Spleen (tissue), 11 donors: ENCODE data around the gene BPIFA3. TPM values are rescaled to one million over a fixed set of nuclear protein-coding genes. Genes with fewer than 3 reads are reported as not detected.

Source experiments
- DNase-seq: peaks from one replicate; pipeline ENCODE4 v3.0.0-alpha.2; 2020
- H3K27ac ChIP-seq, 8 donors: fragments of 200-600 bp; sonication (generic) in 7 of 8; 1 replicate in 4 of 8; 2 replicates in 4 of 8; pipeline versions ENCODE4 v1.5.0 to v1.8.0; 2016 to 2021; ENCODE audit warnings: inconsistent platforms in 4 of 8, mild to moderate bottlenecking in 4 of 8, moderate library complexity in 1 of 8
- H3K27me3 ChIP-seq, 7 donors: fragments of 200-600 bp; sonication (generic) in 6 of 7; replicated peaks in 1 of 7; 1 replicate in 4 of 7; 2 replicates in 3 of 7; pipeline versions ENCODE4 v1.5.0 to v1.8.0; 2016 to 2021; ENCODE audit warnings: inconsistent platforms in 3 of 7, mild to moderate bottlenecking in 1 of 7
- H3K36me3 ChIP-seq, 6 donors: fragments of 200-600 bp; sonication (generic) in 5 of 6; 1 replicate in 4 of 6; 2 replicates in 2 of 6; pipeline versions ENCODE4 v1.5.0 to v1.8.0; 2016 to 2021; ENCODE audit warnings: inconsistent platforms in 2 of 6
- H3K4me1 ChIP-seq, 6 donors: fragments of 200-600 bp; sonication (generic) in 5 of 6; 1 replicate in 3 of 6; 2 replicates in 3 of 6; pipeline versions ENCODE4 v1.5.0 to v1.8.0; 2016 to 2021; ENCODE audit warnings: inconsistent platforms in 3 of 6
- H3K4me3 ChIP-seq, 8 donors: fragments of 200-600 bp; sonication (generic) in 7 of 8; 1 replicate in 4 of 8; 2 replicates in 4 of 8; pipeline versions ENCODE4 v1.5.0 to v1.8.0; 2016 to 2021; ENCODE audit warnings: inconsistent platforms in 4 of 8, mild to moderate bottlenecking in 4 of 8, moderate library complexity in 2 of 8
- H3K9me3 ChIP-seq, 8 donors: fragments of 200-600 bp; sonication (generic) in 7 of 8; 1 replicate in 4 of 8; 2 replicates in 4 of 8; pipeline versions ENCODE4 v1.5.0 to v1.8.0; 2016 to 2021; ENCODE audit warnings: inconsistent platforms in 4 of 8
- POLR2A ChIP-seq, 3 donors: fragments of 450-650 bp; IDR thresholded peaks; one replicate each; pipeline ENCODE4 v1.5.1; 2017; ENCODE audit warnings: antibody characterized with exemption in 3 of 3, mild to moderate bottlenecking in 1 of 3
- POLR2AphosphoS5 ChIP-seq, 3 donors: sonication (generic); formaldehyde crosslinking; IDR thresholded peaks; one replicate each; pipeline ENCODE4 v1.5.1; 2017; ENCODE audit warnings: antibody characterized with exemption in 3 of 3
- WGBS, 5 donors: extraction: QIAGEN DNeasy Blood & Tissue Kit in 3 of 5; methylation state at CpG; one replicate each; pipeline versions ENCODE4 v1.1.5 to v1.1.7; 2013 to 2018; 5-methylcytosine and 5-hydroxymethylcytosine counted together
- intact Hi-C: fragments of 100-400 bp; cut with DNase I; formaldehyde crosslinking; loops from one replicate; pipeline ENCODE4 v1.15.0; 2023; ENCODE audit warnings: low total_unique reads
- polyA plus RNA-seq, 3 donors: library from polyadenylated mRNA; stranded (reverse); fragments of 200-250 nt; gene quantifications; one replicate each; pipeline ENCODE4 v1.2.1, GENCODE V29; 2013
- total RNA-seq, 7 donors: library from RNA; depleted of rRNA in 3 of 7; stranded (reverse); fragments of >200 nt in 3 of 7; fragmentation: NEBNext Ultra II Directional in 4 of 7; extraction: Animal tissue kit (Norgen Biotek cat#: 25700) in 4 of 7; gene quantifications; one replicate each; pipeline versions ENCODE4 v1.1.0 to v1.2.1, GENCODE V29; 2016 to 2021
- TF ChIP-seq, protein P1 (sequence below), 11 experiments: fragments of 200-600 bp in 7 of 11; fragments of 450-650 bp in 4 of 11; sonication (generic) in 4 of 11; IDR thresholded peaks in 8 of 11; conservative IDR thresholded peaks in 3 of 11; 1 replicate in 7 of 11; 2 replicates in 4 of 11; pipeline versions ENCODE4 v1.4.0 to v1.8.0; 2016 to 2021; ENCODE audit warnings: antibody characterized with exemption in 11 of 11, inconsistent platforms in 4 of 11, mild to moderate bottlenecking in 1 of 11
- donor health status: healthy with polysubstance abuse.
- donor health status: DM: no; HTN: no; CAD: no; lungs with moderate emphysema.
- donor health status: DM: no; HTN: no; CAD: no.
- donor health status: Bipolar disorder and iron deficiency.
- donor health status: healthy.
- donor health status: DM: no; HTN: no; CAD: no.
- donor health status: DM: yes; HTN: yes; CAD: no.

Gene BPIFA3
- total and polyA plus RNA-seq, 10 donors = not detected

DNA sequence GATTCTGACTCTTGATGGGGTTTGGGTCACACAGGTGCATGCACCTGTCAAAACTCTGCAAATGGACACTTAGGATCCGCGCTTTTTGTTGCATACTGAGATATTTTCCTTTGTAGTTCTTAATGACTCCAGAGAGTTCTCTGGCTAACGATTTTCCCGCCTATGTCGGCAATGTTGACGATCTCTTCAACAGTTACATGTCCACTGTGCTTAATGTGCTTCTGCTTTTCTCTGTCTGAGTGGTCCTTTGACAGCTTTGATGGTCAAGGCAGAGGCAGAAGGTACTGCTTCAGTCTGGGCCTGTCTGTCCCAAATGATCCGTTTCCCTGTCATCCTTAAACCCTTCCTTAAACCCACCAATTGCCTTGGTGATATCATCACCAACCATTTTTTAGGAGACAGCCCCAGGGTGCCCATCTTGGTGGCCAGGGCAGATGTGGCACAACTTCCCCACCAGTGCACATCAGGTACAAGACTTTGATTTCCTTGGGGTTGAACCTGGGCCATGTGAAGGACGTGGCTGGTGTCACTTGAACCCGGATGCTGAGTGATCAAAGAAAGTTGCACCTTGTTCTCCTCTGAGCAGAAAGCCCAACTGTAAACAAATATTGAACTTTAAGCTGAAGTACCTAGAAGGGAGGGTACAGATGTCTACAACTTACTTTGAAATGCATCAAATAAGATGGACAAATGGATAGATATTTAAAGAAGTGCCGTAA lies 55.2 kb downstream of the BPIFA3 start:
- Histone ChIP-seq H3K27ac (no peak overlapping the region), H3K4me1 (peaks cover 0 to 18% (median 3%) of the 10 kb centered on the region in 6 donors), H3K27me3 (peaks cover 0 to 27% (median 0%) of the 10 kb centered on the region in 7 donors), H3K9me3 (no peaks in the 10 kb centered on the region), H3K36me3 (no peaks in the 10 kb centered on the region), H3K4me3 (no peak overlapping the region)
- DNase-seq = no peak
- 87 to 91% (median 89%) methylated on average over 10 of the region's 10 CpGs for WGBS, 5 donors
- no peak for TF ChIP-seq POLR2AphosphoS5 (IDR thresholded peaks at IDR 0.05)
- no peak for TF ChIP-seq POLR2A (IDR thresholded peaks at IDR 0.05)
- TF ChIP-seq, protein P1, sequence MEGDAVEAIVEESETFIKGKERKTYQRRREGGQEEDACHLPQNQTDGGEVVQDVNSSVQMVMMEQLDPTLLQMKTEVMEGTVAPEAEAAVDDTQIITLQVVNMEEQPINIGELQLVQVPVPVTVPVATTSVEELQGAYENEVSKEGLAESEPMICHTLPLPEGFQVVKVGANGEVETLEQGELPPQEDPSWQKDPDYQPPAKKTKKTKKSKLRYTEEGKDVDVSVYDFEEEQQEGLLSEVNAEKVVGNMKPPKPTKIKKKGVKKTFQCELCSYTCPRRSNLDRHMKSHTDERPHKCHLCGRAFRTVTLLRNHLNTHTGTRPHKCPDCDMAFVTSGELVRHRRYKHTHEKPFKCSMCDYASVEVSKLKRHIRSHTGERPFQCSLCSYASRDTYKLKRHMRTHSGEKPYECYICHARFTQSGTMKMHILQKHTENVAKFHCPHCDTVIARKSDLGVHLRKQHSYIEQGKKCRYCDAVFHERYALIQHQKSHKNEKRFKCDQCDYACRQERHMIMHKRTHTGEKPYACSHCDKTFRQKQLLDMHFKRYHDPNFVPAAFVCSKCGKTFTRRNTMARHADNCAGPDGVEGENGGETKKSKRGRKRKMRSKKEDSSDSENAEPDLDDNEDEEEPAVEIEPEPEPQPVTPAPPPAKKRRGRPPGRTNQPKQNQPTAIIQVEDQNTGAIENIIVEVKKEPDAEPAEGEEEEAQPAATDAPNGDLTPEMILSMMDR (IDR thresholded peaks at IDR 0.05 in 8 of 11, conservative IDR thresholded peaks at IDR 0.05 in 3 of 11) = no peak
- intact Hi-C loops = no loop called here

DNA sequence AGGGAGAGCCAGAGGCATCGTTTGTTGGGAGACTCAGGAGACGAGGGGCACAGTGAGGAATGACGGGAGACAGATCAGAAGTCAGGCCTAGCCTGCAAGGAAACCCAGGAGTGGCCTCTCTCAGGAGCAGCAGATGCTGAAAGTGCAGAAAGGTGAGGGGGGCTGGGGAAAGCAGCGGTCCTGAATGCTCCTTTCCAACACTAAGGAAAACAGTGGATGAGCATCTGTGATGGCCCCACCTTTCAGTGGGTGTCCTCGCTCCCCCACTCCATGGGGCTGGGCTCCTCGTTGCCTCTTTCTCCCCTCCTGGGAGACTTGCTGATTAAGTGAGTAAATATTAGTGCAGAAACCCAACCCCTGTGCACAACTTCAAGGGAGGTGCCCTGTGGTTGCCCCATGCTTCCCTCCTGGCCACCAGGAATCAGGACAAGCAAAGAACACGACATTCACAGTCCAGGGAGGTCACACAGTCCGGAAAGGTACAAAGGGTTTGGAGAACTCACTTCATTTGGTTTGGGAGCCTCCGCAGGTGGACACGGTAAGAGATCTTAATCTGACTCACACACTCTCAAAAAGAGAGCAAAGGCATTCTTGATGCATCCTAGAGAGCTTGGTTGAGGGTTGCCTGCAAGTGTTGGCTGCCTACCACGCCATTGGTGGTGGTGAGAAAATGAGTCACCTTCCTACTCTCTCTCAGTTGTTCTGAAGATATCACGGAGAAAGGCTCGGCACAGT lies 56.1 kb downstream of the BPIFA3 start:
- no peaks in the 10 kb centered on the region for H3K9me3 ChIP-seq
- no peak for DNase-seq
- H3K27me3 ChIP-seq = peaks cover 0 to 27% (median 0%) of the 10 kb centered on the region in 7 donors
- no peak overlapping the region for H3K4me3 ChIP-seq
- H3K36me3 ChIP-seq = no peaks in the 10 kb centered on the region
- intact Hi-C loops = no loop called here
- TF ChIP-seq, protein P1 (IDR thresholded peaks at IDR 0.05 in 8 of 11, conservative IDR thresholded peaks at IDR 0.05 in 3 of 11) = no peak
- TF ChIP-seq POLR2AphosphoS5 (IDR thresholded peaks at IDR 0.05) = no peak
- TF ChIP-seq POLR2A (IDR thresholded peaks at IDR 0.05) = no peak
- H3K27ac ChIP-seq = no peak overlapping the region
- WGBS, 5 donors = 65 to 76% (median 70%) methylated on average over 13 of the region's 13 CpGs
- H3K4me1 ChIP-seq = peaks cover 0 to 9% (median 0%) of the 10 kb centered on the region in 6 donors

DNA sequence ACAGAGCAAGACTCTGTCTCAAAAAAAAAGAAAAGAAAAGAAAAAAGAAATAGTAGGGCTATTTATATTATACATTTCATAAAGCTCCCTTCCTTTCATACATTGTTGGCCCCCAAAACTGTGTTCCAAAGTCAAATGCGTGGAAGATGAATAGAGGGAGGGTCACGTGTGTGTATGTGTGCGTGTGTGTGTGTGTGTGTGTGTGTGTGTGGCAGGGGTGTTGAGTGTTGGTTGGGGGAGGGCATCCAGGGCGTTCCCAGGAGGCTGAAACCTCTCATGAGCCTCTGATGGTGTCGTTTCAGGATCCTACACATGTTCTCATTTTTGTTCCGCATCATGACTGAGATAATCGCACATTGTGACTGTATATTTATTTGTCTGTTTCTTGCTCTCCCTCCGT lies 58.1 kb downstream of the BPIFA3 start:
- Histone ChIP-seq H3K4me3 (no peak overlapping the region), H3K9me3 (no peaks in the 10 kb centered on the region), H3K27ac (no peak overlapping the region), H3K27me3 (peaks cover 0 to 23% (median 0%) of the 10 kb centered on the region in 7 donors), H3K36me3 (no peaks in the 10 kb centered on the region), H3K4me1 (no peaks in the 10 kb centered on the region)
- TF ChIP-seq POLR2A (IDR thresholded peaks at IDR 0.05) = no peak
- no peak for TF ChIP-seq POLR2AphosphoS5 (IDR thresholded peaks at IDR 0.05)
- TF ChIP-seq, protein P1 (IDR thresholded peaks at IDR 0.05 in 8 of 11, conservative IDR thresholded peaks at IDR 0.05 in 3 of 11) = no peak
- DNase-seq = no peak
- intact Hi-C loops = no loop called here
- WGBS, 5 donors = 79 to 83% (median 80%) methylated on average over 8 of the region's 8 CpGs

DNA sequence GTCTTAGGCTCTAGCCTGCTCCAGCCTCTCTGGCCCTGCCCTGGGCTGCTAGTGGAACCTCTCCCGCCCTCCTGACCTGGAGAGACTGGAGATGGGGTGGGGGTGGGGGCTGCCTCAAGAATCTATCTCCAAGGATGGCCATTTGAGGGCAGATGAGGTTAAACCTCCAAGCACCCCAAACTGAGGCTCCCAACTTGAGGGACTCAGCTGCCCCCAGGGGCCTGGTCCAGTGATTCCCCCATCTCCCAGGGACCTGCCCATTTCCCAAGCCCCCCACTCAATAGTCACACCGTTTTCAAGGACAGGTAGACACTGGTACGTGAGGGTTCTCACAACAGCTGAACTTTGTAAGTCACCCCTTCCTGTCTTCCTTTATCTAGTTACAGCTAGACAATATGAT lies 58.7 kb downstream of the BPIFA3 start:
- peaks cover 0 to 26% (median 0%) of the 10 kb centered on the region in 7 donors for H3K27me3 ChIP-seq
- no peaks in the 10 kb centered on the region for H3K36me3 ChIP-seq
- TF ChIP-seq, protein P1 (IDR thresholded peaks at IDR 0.05 in 8 of 11, conservative IDR thresholded peaks at IDR 0.05 in 3 of 11) = no peak
- TF ChIP-seq POLR2AphosphoS5 (IDR thresholded peaks at IDR 0.05) (no peak), POLR2A (IDR thresholded peaks at IDR 0.05) (no peak)
- no peak overlapping the region for H3K4me3 ChIP-seq
- 37 to 66% (median 57%) methylated on average over 3 of the region's 3 CpGs for WGBS, 5 donors
- intact Hi-C loops = no loop called here
- H3K27ac ChIP-seq = no peak overlapping the region
- no peaks in the 10 kb centered on the region for H3K4me1 ChIP-seq
- H3K9me3 ChIP-seq = no peaks in the 10 kb centered on the region
- no peak for DNase-seq
